Activated CD4-positive, CD25-positive, alpha-beta regulatory T cell (primary cell): ENCODE data around the gene RINT1.

ENCODE experiments used
- DNase-seq, 4 experiments: peaks; one replicate each; lab custom pipeline; 2025; lab: John Stamatoyannopoulos, UW

The RINT1 gene

GRCh38 chr7:105599551-105599950 lies 67.5 kb downstream of the RINT1 start:
- DNase-seq = no peak

- no peak for DNase-seq
These were observed 68.9 kb downstream of the RINT1 start for GRCh38 chr7:105600720-105601550.

GRCh38 chr7:105602325-105603305 lies 70.6 kb downstream of the RINT1 start:
- no peak for DNase-seq

GRCh38 chr7:105610165-105610930 lies 78.3 kb downstream of the RINT1 start:
- DNase-seq = no peak

GRCh38 chr7:105611856-105612775 lies 80.1 kb downstream of the RINT1 start:
- DNase-seq = no peak

- no peak for DNase-seq
These were observed 80.8 kb downstream of the RINT1 start for GRCh38 chr7:105612806-105613205.

GRCh38 chr7:105613611-105614330 lies 81.8 kb downstream of the RINT1 start:
- DNase-seq = no peak

GRCh38 chr7:105614341-105614840 lies 82.4 kb downstream of the RINT1 start:
- DNase-seq = no peak
